GM12891 (cell line): Measurements from ENCODE around the gene NAV2.

Experiments
- PAX5 ChIP-seq: IDR thresholded peaks from 2 replicates; pipeline ENCODE4 v1.6.1; 2011; ENCODE audit warnings: low read length, moderate library complexity, mild to moderate bottlenecking; ENCODE audit not compliant: insufficient read depth, severe bottlenecking
- POLR2A ChIP-seq: IDR thresholded peaks from 2 replicates; pipeline ENCODE4 v1.6.1; 2011; ENCODE audit warnings: low read depth, low read length, control low read depth
- POLR2AphosphoS5 ChIP-seq: IDR thresholded peaks from 2 replicates; pipeline ENCODE4 v1.6.1; 2011; ENCODE audit warnings: low read depth, low read length, control low read depth
- POU2F2 ChIP-seq: IDR thresholded peaks from 2 replicates; pipeline ENCODE4 v1.6.1; 2011; ENCODE audit warnings: low read depth, mild to moderate bottlenecking, control low read depth, low read length, moderate library complexity
- SPI1 ChIP-seq: IDR thresholded peaks from 2 replicates; pipeline ENCODE4 v1.6.1; 2011; ENCODE audit warnings: low read depth, low read length, control low read depth
- TAF1 ChIP-seq: IDR thresholded peaks from 2 replicates; pipeline ENCODE4 v1.6.1; 2011; ENCODE audit warnings: low read depth, low read length, control low read depth

DNA sequence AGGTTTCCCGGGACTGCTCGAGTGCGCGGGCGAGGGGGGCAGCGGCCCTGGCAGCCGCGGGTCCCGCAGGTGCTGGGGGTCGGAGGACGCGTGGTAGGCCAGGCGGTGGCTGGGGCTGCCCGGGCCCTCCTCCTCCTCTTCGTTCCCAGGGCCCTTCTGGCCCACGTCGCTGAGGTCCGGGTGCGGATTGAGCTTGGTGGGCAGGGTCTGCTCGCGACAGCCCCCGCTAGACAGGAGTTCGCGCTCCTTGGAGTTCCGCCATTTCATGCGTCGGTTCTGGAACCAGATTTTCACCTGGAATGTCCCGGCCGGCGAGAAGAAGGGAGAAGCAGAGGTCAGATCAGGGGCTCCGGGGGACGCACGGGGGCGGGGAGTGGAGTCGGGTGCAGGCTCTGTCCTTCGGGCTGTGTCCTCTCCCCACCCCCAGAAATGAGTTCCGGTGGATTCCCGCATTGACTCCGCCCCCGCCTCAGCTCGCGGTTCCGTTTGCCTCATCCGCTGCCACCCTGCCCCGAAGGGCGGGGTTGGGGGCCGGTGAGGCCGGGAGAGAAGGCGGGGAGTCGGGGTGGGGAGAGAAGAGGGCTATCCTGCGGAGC is 443.7 kb downstream of the NAV2 start:
- no peak for TF ChIP-seq POLR2A
- no peak for TF ChIP-seq POLR2AphosphoS5
- TF ChIP-seq POU2F2 = no peak
- no peak for TF ChIP-seq TAF1
- TF ChIP-seq SPI1 = no peak
- no peak for TF ChIP-seq PAX5
